ENCODE measurements around the gene MYO1D.

MYO1D gene

DNA sequence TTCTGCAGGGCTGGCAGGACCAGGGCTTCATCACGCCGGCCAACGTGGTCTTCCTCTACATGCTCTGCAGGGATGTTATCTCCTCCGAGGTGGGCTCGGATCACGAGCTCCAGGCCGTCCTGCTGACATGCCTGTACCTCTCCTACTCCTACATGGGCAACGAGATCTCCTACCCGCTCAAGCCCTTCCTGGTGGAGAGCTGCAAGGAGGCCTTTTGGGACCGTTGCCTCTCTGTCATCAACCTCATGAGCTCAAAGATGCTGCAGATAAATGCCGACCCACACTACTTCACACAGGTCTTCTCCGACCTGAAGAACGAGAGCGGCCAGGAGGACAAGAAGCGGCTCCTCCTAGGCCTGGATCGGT is 388.8 kb downstream of the MYO1D start:
- no peak for DNase-seq (ENCODE audit: low read depth)

GRCh38 chr17:32487473-32488176 is 389.3 kb downstream of the MYO1D start:
- no peak for DNase-seq (ENCODE audit: low read depth)

GRCh38 chr17:32486701-32487472 is 390.0 kb downstream of the MYO1D start, which contains the start of gene CDK5R1:
CDK5R1 (plus strand) TSS chr17:32486993; CDS start chr17:32487621, 628 bp downstream.
- DNase-seq (ENCODE audit: low read depth) = no peak

DNA sequence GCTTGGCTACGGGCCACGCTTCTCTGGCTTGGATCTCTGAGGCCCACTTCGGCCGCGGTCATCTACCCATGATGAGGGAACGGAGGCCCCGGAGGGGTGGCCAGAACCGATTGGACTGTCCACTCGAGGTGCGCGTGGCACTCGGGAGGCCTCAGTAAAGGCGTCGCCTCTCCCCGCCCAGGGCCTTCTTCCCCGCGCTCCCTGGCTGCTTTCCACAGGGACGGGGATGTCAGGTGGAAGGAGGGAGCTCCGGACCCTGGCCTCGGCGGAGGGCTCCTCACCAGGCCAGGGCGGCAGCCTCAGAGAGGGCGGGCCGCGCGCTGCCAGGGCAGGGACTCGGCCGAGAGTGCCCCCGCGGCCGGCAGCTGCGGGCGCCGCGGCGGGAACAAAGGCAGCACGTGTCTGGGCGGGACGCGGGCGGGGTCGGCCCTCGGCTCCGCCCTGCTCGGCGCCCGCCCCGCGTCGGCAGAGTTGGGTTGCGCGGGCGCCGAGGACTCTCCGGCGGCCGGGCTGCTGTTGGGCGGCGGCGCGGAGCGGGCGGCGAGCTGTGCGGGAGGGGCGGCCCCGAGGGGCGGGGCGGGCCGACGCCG is 390.7 kb downstream of the MYO1D start:
- no peak for DNase-seq (ENCODE audit: low read depth)

DNA sequence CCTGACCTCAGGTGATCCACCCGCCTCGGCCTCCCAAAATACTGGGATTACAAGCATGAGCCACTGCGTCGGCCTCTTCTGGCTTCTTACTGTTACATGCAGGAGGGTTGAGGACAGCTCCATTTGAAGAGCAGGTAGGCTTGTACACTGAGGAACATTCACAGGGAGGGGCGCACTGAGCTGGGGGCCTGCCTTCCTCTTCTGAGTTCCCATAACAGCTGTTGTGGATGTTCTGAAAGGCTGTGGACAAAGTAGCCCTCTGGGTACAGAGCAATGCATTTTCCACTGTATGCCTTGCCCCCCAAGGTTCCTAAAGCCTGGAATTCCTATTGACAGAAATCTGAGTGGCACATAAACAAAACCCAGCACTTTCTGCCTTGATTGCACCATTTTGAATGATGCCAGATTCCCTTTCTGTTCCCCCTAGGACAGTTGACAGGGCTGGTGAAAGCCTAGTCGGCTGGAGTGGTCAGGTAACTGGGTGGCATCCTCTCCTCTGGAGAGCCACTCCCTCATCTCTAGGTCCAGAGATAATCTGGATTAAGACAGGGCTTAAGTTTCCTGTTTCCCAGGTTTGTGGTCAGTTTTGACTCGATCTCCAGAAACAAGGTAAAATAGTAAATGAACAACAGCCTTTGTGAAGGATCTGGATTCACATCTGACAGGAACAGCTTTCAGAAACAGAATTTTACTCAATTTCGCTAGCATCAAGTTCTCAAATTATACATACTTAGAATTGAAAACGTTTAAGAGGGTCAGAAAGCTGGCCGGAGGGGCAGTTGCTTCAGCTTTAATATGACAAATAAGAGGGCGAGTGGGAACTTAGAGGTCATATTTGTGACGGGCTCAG is 391.4 kb downstream of the MYO1D start:
- no peak for DNase-seq (ENCODE audit: low read depth)

- DNase-seq (ENCODE audit: low read depth) = no peak
Observed at GRCh38 chr17:32484628-32485027, 392.3 kb downstream of the MYO1D start.

- no peak for DNase-seq (ENCODE audit: low read depth)
Observed at GRCh38 chr17:32484041-32484461, 392.9 kb downstream of the MYO1D start.

DNA sequence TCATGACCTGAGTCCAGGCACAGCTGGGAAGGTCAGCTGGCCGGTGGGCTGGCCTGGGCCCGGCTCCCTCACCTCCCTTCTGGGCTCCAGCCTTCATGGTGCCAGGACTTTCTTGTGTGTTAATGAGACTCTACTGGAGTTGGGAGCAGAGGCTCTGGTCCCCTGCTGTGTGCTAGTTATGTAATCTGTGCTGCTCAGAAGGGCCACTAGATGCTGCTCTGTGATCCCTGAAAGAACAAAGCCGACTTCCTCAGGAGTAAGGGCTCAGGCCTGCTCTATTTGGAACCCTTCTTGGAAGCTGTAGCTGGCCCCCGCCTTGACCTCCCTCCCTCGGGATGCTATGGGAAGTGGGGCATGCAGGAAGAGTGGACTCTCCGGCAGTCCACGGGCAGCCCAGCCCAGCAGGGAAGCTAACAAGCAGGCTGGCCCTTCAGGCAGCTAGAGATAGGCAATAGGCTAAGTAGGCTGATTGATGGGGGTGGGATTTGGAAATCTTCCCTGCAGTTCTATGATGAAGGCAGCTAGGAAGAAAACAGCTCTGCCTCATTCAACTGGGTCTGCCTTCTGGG is 393.4 kb downstream of the MYO1D start:
- DNase-seq (ENCODE audit: low read depth) = peak; percentile 58

GRCh38 chr17:32482568-32483320 is 394.2 kb downstream of the MYO1D start:
- DNase-seq (ENCODE audit: low read depth) = no peak

- DNase-seq (ENCODE audit: low read depth) = no peak
Observed at GRCh38 chr17:32481193-32481592, 395.7 kb downstream of the MYO1D start.

- DNase-seq (ENCODE audit: low read depth) = no peak
Observed at GRCh38 chr17:32479074-32479617, 397.8 kb downstream of the MYO1D start.

- no peak for DNase-seq (ENCODE audit: low read depth)
Observed at GRCh38 chr17:32477220-32477619, 399.7 kb downstream of the MYO1D start.

- no peak for DNase-seq (ENCODE audit: low read depth)
Observed at GRCh38 chr17:32475258-32475657, 401.7 kb downstream of the MYO1D start.

GRCh38 chr17:32471652-32472051 is 405.3 kb downstream of the MYO1D start:
- no peak for DNase-seq (ENCODE audit: low read depth)

DNA sequence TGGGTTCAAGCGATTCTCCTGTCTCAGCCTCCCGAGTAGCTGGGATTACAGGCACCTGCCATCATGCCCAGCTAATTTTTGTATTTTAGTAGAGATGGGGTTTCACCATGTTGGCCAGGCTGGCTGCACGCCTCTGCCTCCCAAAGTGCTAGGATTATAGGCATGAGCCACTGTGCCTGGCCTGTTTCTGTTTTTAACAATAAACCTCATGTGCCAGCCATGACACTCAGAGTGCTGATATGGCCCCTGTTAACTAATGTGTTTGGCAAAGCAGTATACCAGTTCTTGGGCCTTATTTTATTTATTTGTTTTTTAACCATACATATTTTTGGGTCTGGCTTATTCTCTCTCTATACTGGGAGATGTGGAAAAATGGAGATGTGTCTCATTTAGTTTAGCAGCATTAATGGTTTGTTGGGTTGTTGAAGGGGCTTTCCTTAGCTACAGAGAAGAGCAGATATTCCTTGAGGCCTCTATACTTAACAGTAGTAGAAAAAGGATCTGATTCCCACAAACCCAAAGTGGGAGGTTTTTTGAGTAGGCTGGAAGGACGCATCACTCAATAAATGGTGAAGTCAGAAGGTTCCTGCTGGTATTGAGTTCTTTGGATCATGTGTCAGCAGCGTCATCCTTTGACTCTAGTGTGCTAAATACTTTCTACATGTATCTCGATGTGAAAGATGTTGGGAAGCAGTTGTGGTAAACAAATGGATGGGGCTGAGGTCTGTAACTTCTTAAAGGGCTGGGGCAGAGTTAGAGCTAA is 406.3 kb downstream of the MYO1D start:
- no peak for DNase-seq (ENCODE audit: low read depth)

- DNase-seq (ENCODE audit: low read depth) = no peak
Observed at GRCh38 chr17:32467949-32468348, 409.0 kb downstream of the MYO1D start.

- no peak for DNase-seq (ENCODE audit: low read depth)
Observed at GRCh38 chr17:32464374-32464773, 412.6 kb downstream of the MYO1D start.

- DNase-seq (ENCODE audit: low read depth) = no peak
Observed at GRCh38 chr17:32463304-32463703, 413.6 kb downstream of the MYO1D start.

GRCh38 chr17:32461853-32462617 is 414.9 kb downstream of the MYO1D start:
- no peak for DNase-seq (ENCODE audit: low read depth)

All from GM04503 (cell line).